ENCODE results near the gene SRL. TPM values are rescaled to one million over a fixed set of nuclear protein-coding genes. Genes with fewer than 3 reads are reported as not detected.
"Not testable (repeated sequence)": the region's sequence is repeated elsewhere in the genome, so short reads cannot be mapped to it uniquely, and the experiment has no call there.

Gene SRL
- total RNA-seq, 1 experiment from 2014 or later = not detected

- Histone ChIP-seq H2AFZ (ENCODE audit: low read length) (no peak overlapping the region), H3K27ac (ENCODE audit: low read length) (no peak overlapping the region), H3K79me2 (ENCODE audit: low read length) (no peaks in the 10 kb centered on the region), H3K4me1 (ENCODE audit: insufficient read depth, low read length) (no peaks in the 10 kb centered on the region), H3K9me2 (replicated peaks; ENCODE audit: low read length) (no peaks in the 10 kb centered on the region), H3F3A (ENCODE audit: low read length, unreplicated experiment) (no peaks in the 10 kb centered on the region), H3K4me2 (ENCODE audit: low read length) (no peak overlapping the region), H4K20me1 (ENCODE audit: low read length) (no peaks in the 10 kb centered on the region), H3K27me3 (ENCODE audit: low read length) (no peaks in the 10 kb centered on the region), H3K9me3 (ENCODE audit: low read length) (no peaks in the 10 kb centered on the region), H3K9ac (ENCODE audit: low read length) (no peak overlapping the region), H3K4me3 (ENCODE audit: low read length) (no peak overlapping the region), H3K36me3 (ENCODE audit: low read depth, low read length) (no peaks in the 10 kb centered on the region)
- POLR2A ChIA-PET (ENCODE audit: unreplicated experiment) = no interaction called here
- DNase-seq (no peak), ATAC-seq (no peak)
- BruUV-seq (replicated peaks) = no TSS peak
- TF ChIP-seq EZH2 (IDR thresholded peaks at IDR 0.05; ENCODE audit: low read length, unreplicated experiment) (no peak), EZH2phosphoT487 (IDR thresholded peaks at IDR 0.05; ENCODE audit: borderline replicate concordance, low read length) (no peak)
- TF ChIP-seq, protein P1, sequence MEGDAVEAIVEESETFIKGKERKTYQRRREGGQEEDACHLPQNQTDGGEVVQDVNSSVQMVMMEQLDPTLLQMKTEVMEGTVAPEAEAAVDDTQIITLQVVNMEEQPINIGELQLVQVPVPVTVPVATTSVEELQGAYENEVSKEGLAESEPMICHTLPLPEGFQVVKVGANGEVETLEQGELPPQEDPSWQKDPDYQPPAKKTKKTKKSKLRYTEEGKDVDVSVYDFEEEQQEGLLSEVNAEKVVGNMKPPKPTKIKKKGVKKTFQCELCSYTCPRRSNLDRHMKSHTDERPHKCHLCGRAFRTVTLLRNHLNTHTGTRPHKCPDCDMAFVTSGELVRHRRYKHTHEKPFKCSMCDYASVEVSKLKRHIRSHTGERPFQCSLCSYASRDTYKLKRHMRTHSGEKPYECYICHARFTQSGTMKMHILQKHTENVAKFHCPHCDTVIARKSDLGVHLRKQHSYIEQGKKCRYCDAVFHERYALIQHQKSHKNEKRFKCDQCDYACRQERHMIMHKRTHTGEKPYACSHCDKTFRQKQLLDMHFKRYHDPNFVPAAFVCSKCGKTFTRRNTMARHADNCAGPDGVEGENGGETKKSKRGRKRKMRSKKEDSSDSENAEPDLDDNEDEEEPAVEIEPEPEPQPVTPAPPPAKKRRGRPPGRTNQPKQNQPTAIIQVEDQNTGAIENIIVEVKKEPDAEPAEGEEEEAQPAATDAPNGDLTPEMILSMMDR (conservative IDR thresholded peaks at IDR 0.05; ENCODE audit: low read depth, low read length) = no peak
- CTCF ChIA-PET = no interaction called here
- intact Hi-C loops (cut with micrococcal nuclease) = no loop called here
These were observed 83.5 kb downstream of the SRL start for GRCh38 chr16:4158143-4159093.

- Histone ChIP-seq H3K9me2 (replicated peaks; ENCODE audit: low read length) (no peaks in the 10 kb centered on the region), H3F3A (ENCODE audit: low read length, unreplicated experiment) (no peaks in the 10 kb centered on the region), H3K36me3 (ENCODE audit: low read depth, low read length) (no peaks in the 10 kb centered on the region), H4K20me1 (ENCODE audit: low read length) (no peaks in the 10 kb centered on the region), H3K4me3 (ENCODE audit: low read length) (no peak overlapping the region), H3K27ac (ENCODE audit: low read length) (no peak overlapping the region), H3K27me3 (ENCODE audit: low read length) (no peaks in the 10 kb centered on the region), H3K79me2 (ENCODE audit: low read length) (no peaks in the 10 kb centered on the region), H3K4me1 (ENCODE audit: insufficient read depth, low read length) (no peaks in the 10 kb centered on the region), H3K9me3 (ENCODE audit: low read length) (no peaks in the 10 kb centered on the region), H3K4me2 (ENCODE audit: low read length) (no peak overlapping the region), H3K9ac (ENCODE audit: low read length) (no peak overlapping the region), H2AFZ (ENCODE audit: low read length) (no peak overlapping the region)
- DNase-seq (no peak), ATAC-seq (no peak)
- intact Hi-C loops (cut with micrococcal nuclease) = no loop called here
- no TSS peak for BruUV-seq (replicated peaks)
- TF ChIP-seq EZH2 (IDR thresholded peaks at IDR 0.05; ENCODE audit: low read length, unreplicated experiment) (no peak), EZH2phosphoT487 (IDR thresholded peaks at IDR 0.05; ENCODE audit: borderline replicate concordance, low read length) (no peak)
- TF ChIP-seq, protein P1 (conservative IDR thresholded peaks at IDR 0.05; ENCODE audit: low read depth, low read length) = no peak
- ChIA-PET CTCF (no interaction called here), POLR2A (ENCODE audit: unreplicated experiment) (no interaction called here)
These were observed 84.5 kb downstream of the SRL start for GRCh38 chr16:4157376-4157825.

- H3K9me2 ChIP-seq (replicated peaks; ENCODE audit: low read length); H3K27ac ChIP-seq (ENCODE audit: low read length); H3K27me3 ChIP-seq (ENCODE audit: low read length); H3K9ac ChIP-seq (ENCODE audit: low read length); H2AFZ ChIP-seq (ENCODE audit: low read length); POLR2A ChIA-PET (ENCODE audit: unreplicated experiment); H4K20me1 ChIP-seq (ENCODE audit: low read length); CTCF ChIA-PET; H3K36me3 ChIP-seq (ENCODE audit: low read depth, low read length); ATAC-seq; H3K79me2 ChIP-seq (ENCODE audit: low read length); H3K9me3 ChIP-seq (ENCODE audit: low read length); H3K4me3 ChIP-seq (ENCODE audit: low read length); H3F3A ChIP-seq (ENCODE audit: low read length, unreplicated experiment); DNase-seq; H3K4me1 ChIP-seq (ENCODE audit: insufficient read depth, low read length); H3K4me2 ChIP-seq (ENCODE audit: low read length); intact Hi-C loops (cut with micrococcal nuclease); BruUV-seq (replicated peaks): not testable (repeated sequence)
These were observed 85.4 kb downstream of the SRL start for GRCh38 chr16:4156503-4156902.

DNA sequence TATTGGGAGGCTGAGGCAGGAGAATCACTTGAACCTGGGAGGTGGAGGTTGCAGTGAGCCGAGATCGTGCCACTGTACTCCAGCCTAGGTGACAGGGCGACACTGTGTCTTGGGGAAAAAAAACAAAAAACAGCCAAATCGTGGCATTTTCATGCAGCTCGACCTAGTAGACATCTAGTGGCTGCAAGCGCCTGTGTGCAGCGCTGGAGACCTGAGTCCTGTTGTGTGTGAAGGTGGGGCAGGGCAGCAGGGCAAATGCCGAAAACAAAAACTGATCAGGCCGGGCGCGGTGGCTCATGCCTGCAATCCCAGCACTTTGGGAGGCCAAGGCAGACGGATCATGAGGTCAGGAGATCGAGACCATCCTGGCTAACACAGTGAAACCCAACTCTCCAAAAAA lies 88.5 kb downstream of the SRL start:
- CTCF ChIA-PET; H3F3A ChIP-seq (ENCODE audit: low read length, unreplicated experiment); H3K4me3 ChIP-seq (ENCODE audit: low read length); H3K27ac ChIP-seq (ENCODE audit: low read length); H3K79me2 ChIP-seq (ENCODE audit: low read length); intact Hi-C loops (cut with micrococcal nuclease); H2AFZ ChIP-seq (ENCODE audit: low read length); H3K9me3 ChIP-seq (ENCODE audit: low read length); H4K20me1 ChIP-seq (ENCODE audit: low read length); H3K4me2 ChIP-seq (ENCODE audit: low read length); BruUV-seq (replicated peaks); H3K36me3 ChIP-seq (ENCODE audit: low read depth, low read length); H3K27me3 ChIP-seq (ENCODE audit: low read length); H3K4me1 ChIP-seq (ENCODE audit: insufficient read depth, low read length); DNase-seq; H3K9ac ChIP-seq (ENCODE audit: low read length); ATAC-seq; H3K9me2 ChIP-seq (replicated peaks; ENCODE audit: low read length): not testable (repeated sequence)
- POLR2A ChIA-PET (ENCODE audit: unreplicated experiment) = interaction anchor here (0.6 kb wide), 1 partner anchor 93 kb away, joined by 3 read pairs; no protein-coding TSS in a partner anchor

Measured in PC-3 (cell line).